H1 (cell line): Measurements from ENCODE around the gene AQP12A.

Experiments used
- BACH1 ChIP-seq: IDR thresholded peaks from 2 replicates; pipeline ENCODE4 v1.6.1; 2012; ENCODE audit warnings: low read length, improper control_type of control experiment
- CEBPB ChIP-seq: IDR thresholded peaks from 2 replicates; pipeline ENCODE4 v1.6.1; 2012; ENCODE audit warnings: low read depth, low read length
- CHD2 ChIP-seq: IDR thresholded peaks from 2 replicates; pipeline ENCODE4 v1.6.1; 2012; ENCODE audit warnings: low read length, improper control_type of control experiment
- CTCF ChIP-seq, 3 experiments: IDR thresholded peaks; 1 replicate in 2 of 3; 2 replicates in 1 of 3; pipeline versions ENCODE4 v1.5.1 to v1.6.1; 2011; ENCODE audit warnings: low read length in 3 of 3, mild to moderate bottlenecking in 3 of 3, inconsistent platforms in 2 of 3, low read depth in 1 of 3, moderate library complexity in 1 of 3; ENCODE audit not compliant: insufficient read depth in 1 of 3; ENCODE audit errors: control extremely low read depth in 1 of 3
- E2F6 ChIP-seq: IDR thresholded peaks from 2 replicates; pipeline ENCODE4 v1.6.1; 2012; ENCODE audit warnings: inconsistent platforms
- FOSL1 ChIP-seq: IDR thresholded peaks from 2 replicates; pipeline ENCODE4 v1.6.1; 2011; ENCODE audit warnings: mild to moderate bottlenecking, low read depth, low read length, moderate library complexity; ENCODE audit not compliant: insufficient read depth
- GABPA ChIP-seq: IDR thresholded peaks from 2 replicates; pipeline ENCODE4 v1.6.1; 2011; ENCODE audit warnings: mild to moderate bottlenecking, low read length, moderate library complexity, borderline replicate concordance; ENCODE audit not compliant: insufficient read depth
- NANOG ChIP-seq: IDR thresholded peaks from 2 replicates; pipeline ENCODE4 v1.6.1; 2011; ENCODE audit warnings: low read length, low read depth, mild to moderate bottlenecking, inconsistent platforms; ENCODE audit not compliant: insufficient read depth, poor library complexity, severe bottlenecking
- POLR2A ChIP-seq, 2 experiments: IDR thresholded peaks; 1 replicate in 1 of 2; 2 replicates in 1 of 2; pipeline ENCODE4 v1.6.1; 2011; ENCODE audit warnings: low read depth in 2 of 2, low read length in 2 of 2, mild to moderate bottlenecking in 2 of 2; ENCODE audit errors: control extremely low read depth in 1 of 2
- POLR2AphosphoS5 ChIP-seq: IDR thresholded peaks from 2 replicates; pipeline ENCODE4 v1.6.1; 2011; ENCODE audit warnings: low read depth, low read length
- RAD21 ChIP-seq, 2 experiments: IDR thresholded peaks in 1 of 2; conservative IDR thresholded peaks in 1 of 2; 2 replicates each; pipeline ENCODE4 v1.6.1; 2011; ENCODE audit warnings: low read depth in 2 of 2, low read length in 2 of 2, improper control_type of control experiment in 1 of 2, inconsistent platforms in 1 of 2, mild to moderate bottlenecking in 1 of 2, moderate library complexity in 1 of 2
- TAF1 ChIP-seq: IDR thresholded peaks from 2 replicates; pipeline ENCODE4 v1.6.1; 2011; ENCODE audit warnings: mild to moderate bottlenecking, low read depth, low read length
- USF2 ChIP-seq: IDR thresholded peaks from 2 replicates; pipeline ENCODE4 v1.6.1; 2011; ENCODE audit warnings: low read length, improper control_type of control experiment

- TF ChIP-seq E2F6: no peak
- no peak for TF ChIP-seq CTCF (IDR thresholded peaks at IDR 0.05; ENCODE audit: control extremely low read depth in 1 of 3, insufficient read depth in 1 of 3, low read depth in 1 of 3, low read length in 3 of 3)
- TF ChIP-seq BACH1: no peak
- TF ChIP-seq POLR2A (IDR thresholded peaks at IDR 0.05; ENCODE audit: control extremely low read depth in 1 of 2, low read depth in 2 of 2, low read length in 2 of 2): no peak
- no peak for TF ChIP-seq GABPA
- TF ChIP-seq USF2: no peak
- TF ChIP-seq CHD2: no peak
- no peak for TF ChIP-seq TAF1
- no peak for TF ChIP-seq POLR2AphosphoS5
- no peak for TF ChIP-seq CEBPB
- TF ChIP-seq RAD21 (IDR thresholded peaks at IDR 0.05 in 1 of 2, conservative IDR thresholded peaks at IDR 0.05 in 1 of 2; ENCODE audit: low read depth in 2 of 2, low read length in 2 of 2): no peak
- TF ChIP-seq NANOG: no peak
- no peak for TF ChIP-seq FOSL1
Measured at GRCh38 chr2:240688553-240688919, 3.1 kb upstream of the AQP12A start.
